ENCODE data around the gene CLRN1.

Gene CLRN1

GRCh38 chr3:150975992-150976368, 3.5 kb upstream of the CLRN1 start:
- DNase-seq (ENCODE audit: low spot score), result no peak

- DNase-seq (ENCODE audit: low spot score), result no peak
Measured at GRCh38 chr3:150975086-150975991, 2.8 kb upstream of the CLRN1 start.

- no peak for DNase-seq (ENCODE audit: low spot score)
Measured at GRCh38 chr3:150970665-150971324, 1.7 kb downstream of the CLRN1 start.

- DNase-seq (ENCODE audit: low spot score), result no peak
Measured at GRCh38 chr3:150968341-150969035, 4.0 kb downstream of the CLRN1 start.

- DNase-seq (ENCODE audit: low spot score), result no peak
Measured at GRCh38 chr3:150965436-150965835, 7.1 kb downstream of the CLRN1 start.

GRCh38 chr3:150961949-150962348, 10.6 kb downstream of the CLRN1 start:
- no peak for DNase-seq (ENCODE audit: low spot score)

GRCh38 chr3:150960708-150961684, 11.5 kb downstream of the CLRN1 start:
- DNase-seq (ENCODE audit: low spot score), result no peak

- DNase-seq (ENCODE audit: low spot score), result no peak
Measured at GRCh38 chr3:150958683-150959082, 13.8 kb downstream of the CLRN1 start.

GRCh38 chr3:150956376-150956775, 16.2 kb downstream of the CLRN1 start:
- no peak for DNase-seq (ENCODE audit: low spot score)

- DNase-seq (ENCODE audit: low spot score), result no peak
Measured at GRCh38 chr3:150951923-150952322, 20.6 kb downstream of the CLRN1 start.

- no peak for DNase-seq (ENCODE audit: low spot score)
Measured at GRCh38 chr3:150945226-150946032, 27.1 kb downstream of the CLRN1 start.

GRCh38 chr3:150942221-150942620, 30.3 kb downstream of the CLRN1 start:
- DNase-seq (ENCODE audit: low spot score), result no peak

- no peak for DNase-seq (ENCODE audit: low spot score)
Measured at GRCh38 chr3:150936693-150937092, 35.8 kb downstream of the CLRN1 start.

GRCh38 chr3:150933473-150933995, 39.0 kb downstream of the CLRN1 start:
- DNase-seq (ENCODE audit: low spot score), result no peak

- DNase-seq (ENCODE audit: low spot score), result no peak
Measured at GRCh38 chr3:150931745-150932144, 40.8 kb downstream of the CLRN1 start.

GRCh38 chr3:150930839-150931238, 41.7 kb downstream of the CLRN1 start:
- no peak for DNase-seq (ENCODE audit: low spot score)

GRCh38 chr3:150928234-150928633, 44.3 kb downstream of the CLRN1 start:
- DNase-seq (ENCODE audit: low spot score), result no peak

GRCh38 chr3:150926328-150926727, 46.2 kb downstream of the CLRN1 start:
- no peak for DNase-seq (ENCODE audit: low spot score)

GRCh38 chr3:150925751-150926201, 46.8 kb downstream of the CLRN1 start:
- peak; percentile 3 for DNase-seq (ENCODE audit: low spot score)

- DNase-seq (ENCODE audit: low spot score), result no peak
Measured at GRCh38 chr3:150922611-150923010, 49.9 kb downstream of the CLRN1 start.
